H9 (cell line): ENCODE results near the gene SLC17A3. TPM values are rescaled to one million over a fixed set of nuclear protein-coding genes. Genes with fewer than 3 reads are reported as not detected.

Experiments
- DNase-seq: peaks from one replicate; pipeline ENCODE4 v3.0.0-alpha.2; 2017
- H2AFZ ChIP-seq: one replicate; pipeline ENCODE4 v1.6.1; 2013; ENCODE audit warnings: mild to moderate bottlenecking, low read length, control low read depth, moderate library complexity
- H2AK5ac ChIP-seq: 2 replicates; pipeline ENCODE4 v1.6.1; 2013; ENCODE audit warnings: low read length, control low read depth, mixed read lengths; ENCODE audit not compliant: insufficient read length
- H2BK120ac ChIP-seq: one replicate; pipeline ENCODE4 v1.6.1; 2013; ENCODE audit warnings: low read depth, mild to moderate bottlenecking, low read length, control low read depth, inconsistent platforms; ENCODE audit not compliant: poor library complexity, severe bottlenecking
- H2BK12ac ChIP-seq: 2 replicates; pipeline ENCODE4 v1.6.1; 2013; ENCODE audit warnings: low read length, control low read depth, mixed read lengths, low read depth; ENCODE audit not compliant: insufficient read length
- H2BK15ac ChIP-seq: 2 replicates; pipeline ENCODE4 v1.6.1; 2013; ENCODE audit warnings: low read depth, low read length, control low read depth
- H2BK20ac ChIP-seq: one replicate; pipeline ENCODE4 v1.6.1; 2013; ENCODE audit warnings: low read depth, mild to moderate bottlenecking, low read length, control low read depth, inconsistent platforms; ENCODE audit not compliant: poor library complexity, severe bottlenecking
- H2BK5ac ChIP-seq: 2 replicates; pipeline ENCODE4 v1.6.1; 2013; ENCODE audit warnings: low read length, control low read depth, mixed read lengths; ENCODE audit not compliant: insufficient read length
- H3K14ac ChIP-seq: 2 replicates; pipeline ENCODE4 v1.6.1; 2013; ENCODE audit warnings: low read length, control low read depth; ENCODE audit not compliant: insufficient read depth
- H3K18ac ChIP-seq: 2 replicates; pipeline ENCODE4 v1.6.1; 2013; ENCODE audit warnings: low read depth, mild to moderate bottlenecking, mixed read lengths, low read length, control low read depth; ENCODE audit not compliant: insufficient read length
- H3K23ac ChIP-seq: 2 replicates; pipeline ENCODE4 v1.6.1; 2013; ENCODE audit warnings: low read length, control low read depth, mixed read lengths, low read depth; ENCODE audit not compliant: insufficient read length
- H3K23me2 ChIP-seq: 2 replicates; pipeline ENCODE4 v1.6.1; 2013; ENCODE audit warnings: low read depth, mild to moderate bottlenecking, mixed read lengths, low read length, control low read depth; ENCODE audit not compliant: insufficient read length, poor library complexity, severe bottlenecking
- H3K27ac ChIP-seq: 2 replicates; pipeline ENCODE4 v1.5.1; 2013; ENCODE audit warnings: low read length, control low read depth, mixed read lengths, low read depth; ENCODE audit not compliant: insufficient read length
- H3K27me3 ChIP-seq: 2 replicates; pipeline ENCODE4 v1.6.1; 2013; ENCODE audit warnings: low read length, control low read depth, inconsistent platforms; ENCODE audit not compliant: insufficient read depth
- H3K4ac ChIP-seq: 2 replicates; pipeline ENCODE4 v1.6.1; 2013; ENCODE audit warnings: low read depth, mild to moderate bottlenecking, control low read depth, inconsistent platforms, low read length, moderate library complexity
- H3K4me1 ChIP-seq: 2 replicates; pipeline ENCODE4 v1.6.1; 2013; ENCODE audit warnings: low read length, control low read depth, inconsistent platforms; ENCODE audit not compliant: insufficient read depth
- H3K4me2 ChIP-seq: 2 replicates; pipeline ENCODE4 v1.6.1; 2013; ENCODE audit warnings: low read length, control low read depth, mixed read lengths; ENCODE audit not compliant: insufficient read length, insufficient read depth
- H3K56ac ChIP-seq: 2 replicates; pipeline ENCODE4 v1.6.1; 2013; ENCODE audit warnings: low read depth, mild to moderate bottlenecking, mixed read lengths, low read length, control low read depth; ENCODE audit not compliant: insufficient read length
- H3K79me1 ChIP-seq: 2 replicates; pipeline ENCODE4 v1.6.1; 2013; ENCODE audit warnings: low read depth, mild to moderate bottlenecking, moderate library complexity, low read length, control low read depth, inconsistent platforms; ENCODE audit not compliant: insufficient read depth, poor library complexity, severe bottlenecking
- H3K79me2 ChIP-seq: 2 replicates; pipeline ENCODE4 v1.6.1; 2013; ENCODE audit warnings: low read length, control low read depth, inconsistent platforms; ENCODE audit not compliant: insufficient read depth
- H3K9ac ChIP-seq: 2 replicates; pipeline ENCODE4 v1.6.1; 2013; ENCODE audit warnings: low read length, control low read depth, mixed read lengths; ENCODE audit not compliant: insufficient read length; ENCODE audit errors: extremely low read depth
- H3K9me3 ChIP-seq: one replicate; pipeline ENCODE4 v1.6.1; 2013; ENCODE audit warnings: low read depth, low read length, inconsistent platforms; ENCODE audit not compliant: control insufficient read depth
- H3T11ph ChIP-seq: one replicate; pipeline ENCODE4 v1.6.1; 2013; ENCODE audit warnings: mild to moderate bottlenecking, low read length, control low read depth, inconsistent platforms
- H4K20me1 ChIP-seq: one replicate; pipeline ENCODE4 v1.6.1; 2013; ENCODE audit not compliant: control insufficient read depth, insufficient read length, insufficient read depth
- H4K5ac ChIP-seq: 2 replicates; pipeline ENCODE4 v1.6.1; 2013; ENCODE audit warnings: low read depth, mild to moderate bottlenecking, mixed read lengths, low read length, control low read depth; ENCODE audit not compliant: insufficient read length
- H4K8ac ChIP-seq: replicated peaks from 2 replicates; pipeline ENCODE4 v1.6.1; 2013; ENCODE audit warnings: low read length, control low read depth, mixed read lengths, low read depth; ENCODE audit not compliant: insufficient read length
- H4K91ac ChIP-seq: 2 replicates; pipeline ENCODE4 v1.6.1; 2013; ENCODE audit warnings: low read depth, mild to moderate bottlenecking, moderate library complexity, mixed read lengths, low read length, control low read depth; ENCODE audit not compliant: insufficient read length
- H3K27ac Mint-ChIP-seq, 3 experiments: 2 replicates in 2 of 3; 3 replicates in 1 of 3; pipeline ENCODE4 v1.8.0; 2020 to 2021; ENCODE audit warnings: mixed read lengths in 3 of 3, mild to moderate bottlenecking in 1 of 3, moderate library complexity in 1 of 3
- H3K27me3 Mint-ChIP-seq: 2 replicates; pipeline ENCODE4 v1.8.0; 2021; ENCODE audit warnings: low read depth, mild to moderate bottlenecking, moderate library complexity, mixed read lengths
- H3K36me3 Mint-ChIP-seq, 3 experiments: 2 replicates in 2 of 3; 3 replicates in 1 of 3; pipeline ENCODE4 v1.8.0; 2020 to 2021; ENCODE audit warnings: low read depth in 3 of 3, mixed read lengths in 3 of 3; ENCODE audit not compliant: insufficient read depth in 1 of 3
- H3K4me1 Mint-ChIP-seq, 2 experiments: 2 replicates each; pipeline ENCODE4 v1.8.0; 2020; ENCODE audit warnings: mixed read lengths in 2 of 2
- H3K4me3 Mint-ChIP-seq, 2 experiments: 2 replicates in 1 of 2; 3 replicates in 1 of 2; pipeline ENCODE4 v1.8.0; 2020 to 2021; ENCODE audit warnings: mild to moderate bottlenecking in 2 of 2, mixed read lengths in 2 of 2, moderate library complexity in 1 of 2
- H3K9me3 Mint-ChIP-seq, 2 experiments: 2 replicates in 1 of 2; 3 replicates in 1 of 2; pipeline ENCODE4 v1.8.0; 2020; ENCODE audit warnings: mild to moderate bottlenecking in 2 of 2, mixed read lengths in 2 of 2, moderate library complexity in 1 of 2
- CTCF ChIP-seq: fragments of 200-600 bp; sonication (generic); conservative IDR thresholded peaks from 3 replicates; pipeline ENCODE4 v1.8.0; 2021; ENCODE audit warnings: antibody characterized with exemption, mild to moderate bottlenecking
- WGBS: extraction: QIAGEN DNeasy Blood & Tissue Kit; methylation state at CpG from one replicate; pipeline ENCODE4 v1.1.7; 2013; ENCODE audit warnings: missing lambda C conversion rate, low lambda C conversion rate, mixed read lengths; ENCODE audit not compliant: insufficient read length; ENCODE audit errors: extremely low coverage; 5-methylcytosine and 5-hydroxymethylcytosine counted together
- total RNA-seq: library from RNA; stranded (reverse); gene quantifications from 2 replicates; pipeline ENCODE4 v1.2.1, GENCODE V29; 2021

The SLC17A3 gene
- total RNA-seq, 1 experiment from 2014 or later: not detected

GRCh38 chr6:25916789-25917490 lies 42.9 kb upstream of the SLC17A3 start:
- Histone ChIP-seq H3K9me3 (no peaks in the 10 kb centered on the region), H2AFZ (no peak overlapping the region), H2BK12ac (no peak overlapping the region), H3K27ac (no peak overlapping the region), H3K79me1 (no peaks in the 10 kb centered on the region), H3K4ac (no peak overlapping the region), H3K4me1 (no peaks in the 10 kb centered on the region), H3K27me3 (no peaks in the 10 kb centered on the region), H3K23me2 (no peaks in the 10 kb centered on the region), H3K79me2 (no peaks in the 10 kb centered on the region), H3K18ac (no peak overlapping the region), H4K5ac (no peak overlapping the region), H3T11ph (no peak overlapping the region), H2BK15ac (no peak overlapping the region), H3K14ac (no peak overlapping the region), H2BK120ac (no peak overlapping the region), H3K23ac (no peak overlapping the region), H2BK5ac (no peak overlapping the region), H4K8ac (no peak overlapping the region), H3K9ac (no peak overlapping the region), H2AK5ac (no peak overlapping the region), H4K91ac (no peak overlapping the region), H2BK20ac (no peak overlapping the region), H4K20me1 (no peaks in the 10 kb centered on the region), H3K4me2 (no peak overlapping the region), H3K56ac (no peak overlapping the region)
- Mint-ChIP-seq H3K4me1 (peaks cover 3 to 5% of the 10 kb centered on the region in 2 experiments; a peak in 2 of 4 replicates), H3K27ac (no peak overlapping the region), H3K27me3 (no peaks in the 10 kb centered on the region), H3K36me3 (no peaks in the 10 kb centered on the region), H3K9me3 (no peaks in the 10 kb centered on the region), H3K4me3 (no peak overlapping the region)
- WGBS: no CpG with 5 or more reads among the region's 7 CpGs
- no peak for TF ChIP-seq CTCF
- DNase-seq: no peak
